Calu3 (cell line): ENCODE measurements around the gene YY1AP1. TPM values are rescaled to one million over a fixed set of nuclear protein-coding genes. Genes with fewer than 3 reads are reported as not detected.
"Not testable (repeated sequence)": the region's sequence is repeated elsewhere in the genome, so short reads cannot be mapped to it uniquely, and the experiment has no call there.

ENCODE experiments used
- BruUV-seq: library from RNA; stranded (reverse); fragments of 400-500 nt; replicated peaks from 2 replicates; lab custom pipeline; 2021; lab: Mats Ljungman, UMichigan
- CTCF ChIA-PET: fragments of 300-600 bp; sonication (Branson Sonifier 250); formaldehyde crosslinking; loops from one replicate; lab custom pipeline; 2022; ENCODE audit warnings: antibody characterized with exemption; lab: Charles Lee
- DNase-seq: peaks from one replicate; pipeline ENCODE4 v3.0.0; 2022
- H3K27ac Mint-ChIP-seq: one replicate; pipeline ENCODE4 v1.8.0; 2022; ENCODE audit warnings: mixed read lengths; ENCODE audit not compliant: unreplicated experiment
- H3K27me3 Mint-ChIP-seq: one replicate; pipeline ENCODE4 v1.8.0; 2022; ENCODE audit warnings: mixed read lengths; ENCODE audit not compliant: unreplicated experiment
- H3K36me3 Mint-ChIP-seq: one replicate; pipeline ENCODE4 v1.8.0; 2022; ENCODE audit warnings: mild to moderate bottlenecking, moderate library complexity, mixed read lengths; ENCODE audit not compliant: insufficient read depth, unreplicated experiment
- H3K4me1 Mint-ChIP-seq: one replicate; pipeline ENCODE4 v1.8.0; 2022; ENCODE audit warnings: mild to moderate bottlenecking, low read depth, mixed read lengths; ENCODE audit not compliant: unreplicated experiment
- H3K4me3 Mint-ChIP-seq: one replicate; pipeline ENCODE4 v1.8.0; 2022; ENCODE audit warnings: mild to moderate bottlenecking, low read depth, moderate library complexity, mixed read lengths; ENCODE audit not compliant: unreplicated experiment
- H3K9me3 Mint-ChIP-seq: one replicate; pipeline ENCODE4 v1.8.0; 2022; ENCODE audit warnings: low read depth, mixed read lengths; ENCODE audit not compliant: unreplicated experiment
- CTCF ChIP-seq: fragments of 200-600 bp; IDR thresholded peaks from one replicate; pipeline ENCODE4 v1.8.0; 2022; ENCODE audit warnings: antibody characterized with exemption; ENCODE audit not compliant: unreplicated experiment
- intact Hi-C: fragments of 100-400 bp; cut with micrococcal nuclease; formaldehyde crosslinking; loops from one replicate; pipeline ENCODE4 v1.10.0; 2022; ENCODE audit not compliant: unreplicated experiment
- total RNA-seq: library from RNA; stranded (reverse); gene quantifications from 2 replicates; pipeline ENCODE4 v1.2.3, GENCODE V29; 2022

The YY1AP1 gene
- total RNA-seq, 1 experiment from 2014 or later, result 81.4 TPM

DNA sequence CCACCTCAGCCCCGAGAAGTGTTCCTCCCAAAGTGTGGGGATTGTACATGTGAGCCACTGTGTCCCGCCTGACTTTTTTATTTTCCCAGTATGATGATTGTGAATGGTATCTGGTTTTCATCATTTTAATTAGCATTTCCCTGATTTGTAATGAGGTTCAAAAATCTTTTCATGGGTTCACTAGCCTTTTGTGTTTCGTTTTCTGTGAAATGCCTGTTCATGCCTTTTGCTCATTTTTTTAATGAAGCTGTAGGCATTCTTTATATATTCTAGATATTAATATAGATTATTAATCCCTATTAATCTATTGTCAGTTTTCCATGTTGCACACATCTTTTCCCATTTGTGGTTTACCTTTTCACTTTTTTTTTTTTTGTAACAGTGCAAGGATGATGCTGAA, 20.8 kb upstream of the YY1AP1 start:
- H3K27me3 Mint-ChIP-seq, result no peaks in the 10 kb centered on the region
- DNase-seq, result no peak
- no peak for TF ChIP-seq CTCF
- H3K27ac Mint-ChIP-seq, result no peak overlapping the region
- no peaks in the 10 kb centered on the region for H3K4me1 Mint-ChIP-seq
- BruUV-seq, result no TSS peak
- H3K9me3 Mint-ChIP-seq, result no peaks in the 10 kb centered on the region
- CTCF ChIA-PET, result interaction anchor here (0.7 kb wide), 1 partner anchor 636 kb away, joined by 4 read pairs; no protein-coding TSS in a partner anchor
- intact Hi-C loops, result no loop called here
- no peak overlapping the region for H3K4me3 Mint-ChIP-seq
- H3K36me3 Mint-ChIP-seq, result peaks cover 42% of the 10 kb centered on the region

DNA sequence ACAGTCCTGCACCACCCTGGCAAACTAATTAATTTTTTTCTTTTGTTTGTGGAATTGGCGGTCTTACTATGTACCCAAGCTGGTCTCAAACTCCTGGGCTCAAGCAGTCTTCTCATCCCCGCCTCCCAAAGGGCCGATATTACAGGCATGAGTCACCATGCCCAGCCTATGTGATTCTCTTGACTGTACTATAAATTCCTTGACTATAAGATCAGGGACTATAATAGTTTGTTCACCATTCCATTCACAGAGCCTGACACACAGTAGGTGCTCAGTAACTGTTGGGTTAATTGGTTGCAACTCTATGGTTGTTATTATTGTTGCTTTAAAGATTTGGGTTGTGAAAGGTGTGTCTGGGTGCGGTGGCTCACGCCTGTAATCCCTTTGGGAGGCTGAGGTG, 17.6 kb upstream of the YY1AP1 start:
- CTCF ChIA-PET, result interaction anchor here (0.6 kb wide), 1 partner anchor 180 kb away, joined by 3 read pairs; no protein-coding TSS in a partner anchor
- H3K9me3 Mint-ChIP-seq, result no peaks in the 10 kb centered on the region
- peaks cover 27% of the 10 kb centered on the region for H3K36me3 Mint-ChIP-seq
- BruUV-seq, result no TSS peak
- no peaks in the 10 kb centered on the region for H3K4me1 Mint-ChIP-seq
- H3K27me3 Mint-ChIP-seq, result no peaks in the 10 kb centered on the region
- TF ChIP-seq CTCF, result no peak
- intact Hi-C loops, result no loop called here
- no peak overlapping the region for H3K27ac Mint-ChIP-seq
- no peak overlapping the region for H3K4me3 Mint-ChIP-seq
- no peak for DNase-seq

GRCh38 chr1:155704414-155704813, 15.8 kb upstream of the YY1AP1 start:
- H3K9me3 Mint-ChIP-seq, H3K27ac Mint-ChIP-seq, CTCF ChIA-PET, H3K27me3 Mint-ChIP-seq, intact Hi-C loops, BruUV-seq, DNase-seq, H3K4me3 Mint-ChIP-seq, H3K4me1 Mint-ChIP-seq: not testable (repeated sequence)
- peaks cover 18% of the 10 kb centered on the region for H3K36me3 Mint-ChIP-seq

DNA sequence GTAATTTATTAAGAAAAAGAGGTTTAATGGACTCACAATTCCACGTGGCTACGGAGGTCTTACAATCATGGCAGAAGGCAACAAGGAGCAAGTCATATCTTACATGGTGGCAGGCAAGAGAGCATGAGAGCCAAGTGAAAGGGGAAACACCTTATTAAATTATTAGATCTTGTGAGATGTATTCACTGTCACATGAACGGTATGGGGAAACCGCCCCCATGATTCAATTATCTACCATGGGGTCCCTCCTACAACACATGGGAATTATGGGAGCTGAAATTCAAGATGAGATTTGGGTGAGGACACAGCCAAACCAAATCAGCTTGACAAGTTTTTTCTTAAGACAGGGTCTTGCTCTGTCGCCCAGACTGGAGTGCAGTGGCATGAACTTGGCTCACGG, 14.6 kb upstream of the YY1AP1 start:
- intact Hi-C loops, result no loop called here
- Mint-ChIP-seq H3K4me1 (peaks cover 10% of the 10 kb centered on the region), H3K9me3 (no peaks in the 10 kb centered on the region), H3K4me3 (no peak overlapping the region), H3K27me3 (no peaks in the 10 kb centered on the region), H3K36me3 (peaks cover 6% of the 10 kb centered on the region), H3K27ac (no peak overlapping the region)
- DNase-seq, result no peak
- TF ChIP-seq CTCF, result no peak
- BruUV-seq, result no TSS peak
- CTCF ChIA-PET, result no interaction called here

DNA sequence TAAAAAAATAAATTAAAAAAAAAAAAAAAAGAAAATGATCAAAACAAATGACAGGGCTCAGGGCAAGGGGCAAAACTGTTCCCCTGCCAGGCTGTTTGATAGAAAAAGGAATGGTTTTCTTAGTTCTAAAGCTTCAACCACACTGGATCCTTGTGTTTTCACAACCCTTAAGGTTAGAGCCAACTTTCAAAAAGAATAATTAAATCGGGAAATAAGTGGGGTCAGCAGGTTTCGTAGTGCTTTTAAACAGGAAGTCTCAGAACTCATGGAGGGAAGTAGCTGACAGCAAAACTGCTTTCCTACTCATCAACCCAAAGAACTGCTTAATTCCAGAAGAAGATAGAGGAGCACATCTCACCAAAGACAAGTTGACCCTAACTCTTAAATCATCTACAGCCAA, 13.1 kb upstream of the YY1AP1 start:
- peaks cover 11% of the 10 kb centered on the region for H3K36me3 Mint-ChIP-seq
- H3K4me1 Mint-ChIP-seq, result peaks cover 24% of the 10 kb centered on the region
- H3K27me3 Mint-ChIP-seq, intact Hi-C loops, H3K4me3 Mint-ChIP-seq, BruUV-seq, DNase-seq, H3K27ac Mint-ChIP-seq, CTCF ChIA-PET, H3K9me3 Mint-ChIP-seq: not testable (repeated sequence)

GRCh38 chr1:155699062-155699461, 10.5 kb upstream of the YY1AP1 start:
- H3K27me3 Mint-ChIP-seq, H3K27ac Mint-ChIP-seq, H3K4me3 Mint-ChIP-seq, DNase-seq, BruUV-seq, H3K9me3 Mint-ChIP-seq, CTCF ChIA-PET, intact Hi-C loops, H3K36me3 Mint-ChIP-seq: not testable (repeated sequence)
- peaks cover 47% of the 10 kb centered on the region for H3K4me1 Mint-ChIP-seq
